NCI-H2196 treated with DMSO at 0.1 percent for 48 hours (cell line): ENCODE results near the gene SAT1.
"Not testable (repeated sequence)": the region's sequence is repeated elsewhere in the genome, so short reads cannot be mapped to it uniquely, and the experiment has no call there.

Source experiments
- DNase-seq: peaks from one replicate; lab custom pipeline; 2025; ENCODE audit not compliant: unreplicated experiment; lab: John Stamatoyannopoulos, UW

Gene SAT1

DNA sequence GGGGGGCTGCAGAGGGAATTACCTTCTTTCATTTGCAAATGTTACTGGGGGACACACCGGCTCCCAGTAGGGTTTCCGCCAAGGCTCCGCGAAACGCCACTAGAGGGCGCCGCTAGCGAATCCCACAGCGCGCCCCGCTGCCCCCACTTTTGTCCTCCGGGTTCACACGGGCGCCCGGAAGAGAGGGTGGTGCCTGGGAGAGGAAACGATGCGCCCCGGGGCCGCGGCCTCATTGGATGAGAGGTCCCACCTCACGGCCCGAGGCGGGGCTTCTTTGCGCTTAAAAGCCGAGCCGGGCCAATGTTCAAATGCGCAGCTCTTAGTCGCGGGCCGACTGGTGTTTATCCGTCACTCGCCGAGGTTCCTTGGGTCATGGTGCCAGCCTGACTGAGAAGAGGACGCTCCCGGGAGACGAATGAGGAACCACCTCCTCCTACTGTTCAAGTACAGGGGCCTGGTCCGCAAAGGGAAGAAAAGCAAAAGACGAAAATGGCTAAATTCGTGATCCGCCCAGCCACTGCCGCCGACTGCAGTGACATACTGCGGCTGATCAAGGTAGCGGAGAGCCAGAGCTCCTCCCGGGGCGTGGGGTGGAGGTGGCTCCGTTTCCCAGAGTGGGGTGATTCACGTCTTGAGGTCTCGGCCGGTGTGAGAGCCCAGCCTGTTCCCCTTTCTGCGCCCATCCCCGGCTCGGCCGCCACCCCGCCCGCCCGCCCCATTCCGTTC, at the start of gene SAT1:
Gene SAT1, plus strand, starts transcription at position 311 of the 726 bp plus-strand sequence. Its CDS starts 179 bp downstream, at position 490.
- peak; percentile 58 for DNase-seq

DNA sequence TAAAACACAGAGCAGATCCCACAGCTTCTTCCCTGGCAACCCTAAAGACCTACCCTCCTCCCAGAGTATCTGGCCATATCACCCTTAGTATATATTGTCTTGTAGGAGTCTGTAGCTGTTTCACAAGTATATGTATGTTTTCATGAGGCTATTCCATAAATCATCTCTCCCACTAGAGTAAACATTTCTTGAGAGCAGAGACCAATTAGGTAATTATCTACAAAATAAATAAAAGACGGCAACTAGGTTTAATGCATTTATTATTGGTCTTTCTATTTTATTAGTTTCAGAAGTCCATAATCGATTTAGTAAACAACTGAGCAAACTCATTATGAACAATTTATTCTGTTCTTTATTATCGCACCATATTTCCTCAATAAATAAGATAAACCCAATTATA, 46.9 kb upstream of the SAT1 start:
- DNase-seq: no peak

GRCh38 chrX:23737413-23737812, 45.6 kb upstream of the SAT1 start:
- DNase-seq: no peak

DNA sequence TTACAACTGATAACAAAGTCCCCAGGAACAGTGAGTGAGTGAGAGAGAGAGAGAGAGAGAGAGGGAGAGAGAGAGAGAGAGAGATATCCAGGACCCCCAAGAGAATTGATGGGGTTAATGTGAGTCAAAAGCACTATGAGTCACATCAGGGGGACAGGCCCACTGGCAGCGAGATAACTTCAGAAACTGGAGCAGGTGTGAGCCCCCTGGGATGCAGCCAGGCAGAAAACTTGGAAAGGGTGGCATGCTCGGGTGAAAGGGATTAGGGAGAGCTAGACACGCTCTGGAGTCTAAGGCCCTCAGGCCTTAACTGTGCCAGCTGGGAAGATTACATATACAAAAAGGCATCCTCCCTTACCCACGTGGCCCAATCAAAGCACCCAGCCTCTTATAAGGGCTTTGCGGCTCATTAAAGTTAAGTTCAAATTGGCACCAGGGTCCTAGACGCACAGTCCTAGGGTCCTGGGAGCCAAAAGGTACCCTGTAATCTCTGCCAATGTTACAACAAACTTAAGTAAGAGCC, 40.7 kb upstream of the SAT1 start:
- DNase-seq: no peak

- DNase-seq: no peak
These were observed 40.0 kb upstream of the SAT1 start, which contains the start of gene ACOT9 for GRCh38 chrX:23742697-23743622. ACOT9 (minus strand) TSS chrX:23743276; CDS start chrX:23743144, 132 bp downstream.

GRCh38 chrX:23743623-23743971, 39.4 kb upstream of the SAT1 start:
- DNase-seq: not testable (repeated sequence)

DNA sequence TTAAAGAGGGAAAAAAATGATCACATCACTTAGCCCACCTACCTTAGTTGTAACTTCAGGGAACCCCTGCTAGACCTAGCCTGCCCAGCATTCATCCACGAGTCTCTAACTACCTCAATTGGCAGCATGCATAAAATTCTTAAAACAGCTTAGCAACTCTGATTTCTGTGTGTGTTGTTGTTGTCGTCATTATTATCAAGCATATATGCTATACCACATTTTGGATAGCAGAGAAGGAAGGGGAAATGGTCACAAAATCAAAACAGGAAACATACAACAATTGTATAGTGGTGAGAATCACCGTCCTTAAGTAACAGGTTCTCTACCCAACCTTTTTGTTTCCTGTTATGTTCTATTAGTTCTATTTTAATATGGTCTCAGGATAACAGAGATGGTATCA, 37.2 kb upstream of the SAT1 start:
- DNase-seq: no peak

DNA sequence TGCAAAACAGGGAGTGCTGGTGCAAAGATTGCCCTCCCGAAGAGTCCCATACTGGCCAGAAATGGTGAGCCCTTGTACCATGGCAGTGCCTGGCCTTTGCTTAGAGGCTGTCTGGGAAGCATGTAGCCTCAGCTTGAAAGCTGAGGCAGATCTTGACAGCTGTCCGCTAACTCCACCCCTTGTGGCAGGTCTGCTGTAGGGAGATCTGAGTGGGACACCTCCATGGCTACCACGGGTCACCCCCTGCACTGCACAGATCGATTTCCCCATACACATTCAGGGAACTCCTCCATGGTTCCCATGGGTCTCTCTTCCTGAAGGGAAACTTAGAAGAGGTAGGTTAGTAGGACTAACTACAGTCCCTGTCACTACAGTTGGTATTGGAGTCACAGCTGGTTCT, 33.8 kb upstream of the SAT1 start:
- no peak for DNase-seq

- no peak for DNase-seq
These were observed 33.4 kb upstream of the SAT1 start for GRCh38 chrX:23749576-23749975.

DNA sequence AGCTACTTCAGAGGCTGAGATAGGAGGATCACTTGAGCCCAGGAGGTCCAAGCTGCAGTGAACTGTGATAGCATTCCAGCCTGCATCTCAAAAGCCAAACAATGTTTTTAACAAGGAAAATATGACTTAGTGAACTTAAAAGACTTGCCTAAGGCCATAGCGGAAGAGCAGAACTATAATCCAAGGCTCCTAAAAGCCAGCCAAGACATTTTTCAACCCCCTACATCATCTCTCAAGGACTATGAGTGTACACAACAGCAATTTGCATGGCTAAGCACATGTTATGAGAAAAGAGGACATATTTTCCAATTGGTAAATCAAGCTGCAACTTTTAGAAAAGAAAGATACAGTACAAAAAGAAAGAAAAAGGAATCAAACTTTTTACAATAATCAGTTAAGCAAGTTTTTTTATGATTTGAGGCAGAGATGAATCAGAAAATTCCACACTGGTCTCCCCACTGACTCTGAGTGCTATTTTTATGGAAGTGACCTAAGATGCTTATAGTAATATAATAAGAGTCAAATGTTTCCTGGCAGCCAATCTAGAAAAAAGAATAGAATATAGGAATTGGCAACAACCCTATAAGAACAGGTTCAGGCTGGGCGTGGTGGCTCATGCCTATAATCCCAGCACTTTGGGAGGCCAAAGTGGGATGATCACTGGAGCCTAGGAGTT, 30.1 kb upstream of the SAT1 start:
- DNase-seq: no peak

GRCh38 chrX:23754664-23755063, 28.3 kb upstream of the SAT1 start:
- no peak for DNase-seq

GRCh38 chrX:23756165-23756564, 26.8 kb upstream of the SAT1 start:
- DNase-seq: no peak

DNA sequence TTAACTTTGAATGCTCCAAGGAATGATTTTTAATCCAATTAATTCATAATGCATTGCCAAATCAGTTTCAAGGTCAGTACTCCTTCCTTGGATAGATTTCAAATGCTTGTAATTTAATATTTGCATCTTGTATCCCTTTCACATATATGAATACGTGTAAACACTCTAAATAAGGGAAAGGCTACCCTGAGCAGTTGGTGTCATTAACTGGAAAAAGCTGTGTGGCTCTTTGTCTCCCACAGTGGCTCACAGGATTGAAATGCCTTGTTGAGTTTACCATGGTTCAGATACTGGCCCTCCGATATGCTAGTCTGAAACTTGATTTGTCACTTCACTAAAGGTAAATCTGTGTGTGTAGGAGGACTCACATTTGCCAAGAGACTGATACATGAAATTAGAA, 23.2 kb upstream of the SAT1 start:
- DNase-seq: no peak

- no peak for DNase-seq
These were observed 18.6 kb upstream of the SAT1 start for GRCh38 chrX:23764188-23764984.

- no peak for DNase-seq
These were observed 17.5 kb upstream of the SAT1 start for GRCh38 chrX:23765449-23765848.

DNA sequence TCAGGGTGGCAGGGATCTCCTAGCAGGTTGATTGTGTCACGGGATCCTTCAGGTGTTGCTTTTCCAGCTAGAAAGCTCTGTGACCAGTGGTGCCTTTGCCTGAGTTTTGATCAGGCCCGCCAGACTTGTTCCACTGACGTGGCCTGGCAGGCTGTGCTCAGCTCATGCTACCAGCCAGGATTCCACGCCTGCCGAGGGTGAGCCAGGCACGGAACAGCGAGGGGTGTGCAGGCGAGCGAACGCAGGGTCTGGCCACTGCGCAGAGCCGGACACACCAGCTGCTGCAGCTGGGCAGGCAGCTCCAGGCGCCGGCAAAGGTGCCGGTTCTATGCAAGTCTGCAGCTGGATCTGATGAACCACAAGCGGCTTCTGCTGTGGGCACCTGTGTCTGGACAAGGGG, 17.1 kb upstream of the SAT1 start:
- DNase-seq: no peak

DNA sequence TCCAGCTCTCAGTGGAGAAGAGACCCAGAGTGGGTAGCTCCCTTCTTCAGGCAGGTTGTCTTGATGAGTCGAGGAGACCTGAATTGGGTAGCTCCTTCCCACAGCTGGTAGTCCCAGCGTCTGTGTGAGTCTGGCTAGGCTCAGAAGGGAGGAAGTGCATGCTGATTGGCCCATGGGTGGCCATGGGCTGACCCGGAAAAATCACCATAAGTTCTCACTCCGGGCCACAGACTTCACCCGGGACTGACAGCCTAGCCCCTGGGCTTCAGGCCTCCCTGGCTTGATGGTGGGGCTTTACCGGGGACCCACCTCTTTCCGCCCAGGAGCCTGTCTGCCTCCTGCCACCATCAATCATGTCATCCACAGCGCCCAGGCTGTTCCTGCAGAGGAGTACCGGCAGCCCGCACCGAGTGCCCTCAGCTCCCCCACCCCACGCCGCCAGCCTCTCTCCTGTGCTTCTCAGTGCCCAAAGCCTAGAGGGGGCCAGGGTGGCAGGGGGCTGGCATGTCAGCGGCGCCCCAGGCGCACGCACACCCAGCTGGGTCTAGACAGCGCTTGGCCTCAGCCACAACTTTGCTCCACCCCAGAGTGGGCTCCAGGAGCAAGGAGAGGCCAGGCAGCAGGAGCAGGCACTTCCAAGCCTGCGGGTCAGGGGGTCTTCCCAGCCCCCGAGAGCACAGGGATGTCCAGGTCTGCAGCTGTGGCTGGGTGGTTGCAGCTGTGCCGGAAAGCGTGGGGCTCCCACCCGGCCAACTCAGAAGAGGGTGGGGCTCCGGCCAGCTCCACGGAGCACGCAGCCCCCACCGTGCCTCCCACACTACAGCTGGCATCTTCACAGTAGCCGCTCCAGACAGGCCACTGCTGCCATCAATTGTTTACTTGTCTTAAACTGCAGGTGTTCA, 16.1 kb upstream of the SAT1 start:
- DNase-seq: no peak

DNA sequence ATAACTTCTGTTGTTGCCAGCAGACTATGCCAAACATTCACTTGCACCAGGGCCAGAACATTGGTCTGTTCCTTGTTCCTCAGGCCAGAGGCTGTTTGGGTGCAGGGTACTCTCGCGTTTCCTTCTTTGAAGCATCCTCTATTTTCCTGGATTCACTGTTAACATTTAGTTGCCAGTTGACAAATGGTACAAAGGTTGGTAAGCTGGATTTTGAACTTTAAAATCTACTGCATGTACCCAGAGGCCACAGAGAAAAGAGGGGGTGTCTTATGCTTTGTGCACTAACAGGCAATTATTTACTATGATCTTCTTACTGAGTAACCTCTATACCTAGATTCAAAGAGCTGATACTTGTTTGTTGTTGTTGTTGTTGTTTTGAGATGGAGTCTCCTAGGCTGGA, 12.8 kb upstream of the SAT1 start:
- no peak for DNase-seq

DNA sequence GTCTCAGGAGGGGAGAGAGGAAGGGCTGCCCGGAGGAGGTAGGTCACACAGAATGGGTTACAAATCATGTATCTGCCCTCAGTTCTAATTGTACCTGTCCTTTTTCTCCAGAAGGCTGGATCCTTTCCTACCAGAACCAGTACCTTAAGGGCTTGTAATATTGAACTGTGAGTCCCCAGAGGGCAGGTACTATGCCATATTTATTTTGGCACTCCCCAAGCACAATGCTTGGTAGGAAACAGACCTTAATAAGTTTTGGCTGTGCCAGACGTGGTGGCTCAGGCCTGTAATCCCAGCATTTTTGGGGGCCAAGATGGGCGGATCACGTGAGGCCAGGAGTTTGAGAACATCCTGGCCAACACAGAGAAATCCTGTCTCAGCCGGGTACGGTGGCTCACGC, 11.9 kb upstream of the SAT1 start:
- DNase-seq: not testable (repeated sequence)
